ENCODE measurements around the gene ZNF385D.

The ZNF385D gene, protein sequence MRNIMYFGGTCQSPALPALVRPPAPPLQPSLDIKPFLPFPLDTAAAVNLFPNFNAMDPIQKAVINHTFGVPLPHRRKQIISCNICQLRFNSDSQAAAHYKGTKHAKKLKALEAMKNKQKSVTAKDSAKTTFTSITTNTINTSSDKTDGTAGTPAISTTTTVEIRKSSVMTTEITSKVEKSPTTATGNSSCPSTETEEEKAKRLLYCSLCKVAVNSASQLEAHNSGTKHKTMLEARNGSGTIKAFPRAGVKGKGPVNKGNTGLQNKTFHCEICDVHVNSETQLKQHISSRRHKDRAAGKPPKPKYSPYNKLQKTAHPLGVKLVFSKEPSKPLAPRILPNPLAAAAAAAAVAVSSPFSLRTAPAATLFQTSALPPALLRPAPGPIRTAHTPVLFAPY

DNA sequence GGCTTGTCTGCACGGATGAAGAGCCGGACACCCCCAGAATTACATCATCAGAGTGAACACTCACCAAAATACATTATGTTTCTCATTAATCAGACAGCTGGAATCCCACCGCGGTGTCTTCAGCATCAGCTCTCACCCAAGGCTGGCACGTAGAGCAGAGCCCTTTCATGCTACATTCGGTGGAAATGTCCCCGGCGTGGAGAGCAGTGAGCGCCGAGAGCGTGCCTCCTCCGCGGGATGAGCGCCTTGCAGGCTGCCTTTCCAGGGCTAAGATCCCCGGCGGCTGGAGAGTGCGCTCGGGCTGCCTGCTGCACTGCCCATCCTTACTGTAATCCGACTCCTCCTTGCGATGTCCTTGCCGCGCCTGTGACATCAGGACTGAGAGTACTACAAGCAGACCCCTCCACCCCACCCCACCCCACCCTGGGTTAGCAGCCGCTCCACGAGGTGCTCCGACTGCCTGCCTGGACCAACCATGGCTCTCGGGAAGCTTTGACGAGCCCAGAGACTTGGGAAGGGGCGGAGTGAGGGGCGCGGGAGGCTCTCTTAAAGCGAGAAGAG is at the start of gene ZNF385D:
TSS of gene ZNF385D (minus strand) at position 380 of the 561 bp plus-strand sequence. CDS start at position 86, 294 bp downstream.
- DNase-seq (ENCODE audit: low read depth), result peak; percentile 1

DNA sequence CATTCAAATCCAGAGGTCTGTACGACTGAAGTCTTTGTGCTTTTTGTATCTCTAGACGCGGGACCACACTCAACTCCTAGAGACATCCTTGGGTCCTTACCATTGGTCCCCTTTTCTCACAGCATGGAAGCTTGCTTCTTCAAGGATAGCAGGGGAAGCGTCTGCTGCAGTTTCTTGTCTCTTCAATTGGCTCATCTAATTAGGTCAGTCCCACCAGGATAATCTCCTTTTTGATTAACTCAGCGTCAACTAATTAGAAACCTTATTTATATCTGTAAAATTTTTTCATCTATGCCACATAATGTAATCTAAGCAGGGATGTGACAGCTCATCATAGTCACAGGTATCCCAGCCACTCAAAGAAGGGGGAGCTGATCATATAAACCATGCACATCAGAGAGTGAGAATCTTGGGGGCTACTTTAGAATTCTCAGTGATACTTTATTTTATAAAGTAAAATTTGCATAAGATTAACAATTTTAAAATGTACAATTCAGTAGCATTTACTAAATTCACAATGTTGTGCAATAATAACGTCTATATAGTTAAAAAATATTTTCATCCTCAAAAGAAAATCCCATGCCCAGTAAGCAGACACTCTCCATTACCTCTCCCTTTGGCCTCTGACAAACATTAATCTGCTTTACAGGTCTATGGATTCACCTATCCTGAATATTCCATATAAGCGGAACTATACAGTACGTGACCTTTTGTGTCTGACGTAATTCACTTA is 47.5 kb upstream of the ZNF385D start:
- no peak for DNase-seq (ENCODE audit: low read depth)

DNA sequence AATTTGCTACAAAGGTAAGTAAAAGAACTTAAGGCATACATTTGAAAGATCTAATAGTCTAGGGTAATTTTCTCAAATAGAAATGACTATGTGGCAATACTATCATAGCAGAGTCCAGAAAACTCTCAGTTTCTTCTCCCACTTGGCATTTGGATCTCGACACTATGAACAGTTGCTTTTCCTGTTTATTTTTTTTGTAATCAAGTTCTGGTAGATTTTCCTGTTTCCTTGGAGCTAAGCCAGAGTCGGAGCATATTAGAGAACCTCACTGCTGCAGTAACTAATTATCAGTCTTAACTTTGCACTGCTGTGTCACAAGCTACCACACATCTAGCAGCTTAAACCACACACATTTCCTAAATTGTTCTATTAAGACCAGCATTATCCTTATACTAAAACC is 44.9 kb upstream of the ZNF385D start:
- no peak for DNase-seq (ENCODE audit: low read depth)

DNA sequence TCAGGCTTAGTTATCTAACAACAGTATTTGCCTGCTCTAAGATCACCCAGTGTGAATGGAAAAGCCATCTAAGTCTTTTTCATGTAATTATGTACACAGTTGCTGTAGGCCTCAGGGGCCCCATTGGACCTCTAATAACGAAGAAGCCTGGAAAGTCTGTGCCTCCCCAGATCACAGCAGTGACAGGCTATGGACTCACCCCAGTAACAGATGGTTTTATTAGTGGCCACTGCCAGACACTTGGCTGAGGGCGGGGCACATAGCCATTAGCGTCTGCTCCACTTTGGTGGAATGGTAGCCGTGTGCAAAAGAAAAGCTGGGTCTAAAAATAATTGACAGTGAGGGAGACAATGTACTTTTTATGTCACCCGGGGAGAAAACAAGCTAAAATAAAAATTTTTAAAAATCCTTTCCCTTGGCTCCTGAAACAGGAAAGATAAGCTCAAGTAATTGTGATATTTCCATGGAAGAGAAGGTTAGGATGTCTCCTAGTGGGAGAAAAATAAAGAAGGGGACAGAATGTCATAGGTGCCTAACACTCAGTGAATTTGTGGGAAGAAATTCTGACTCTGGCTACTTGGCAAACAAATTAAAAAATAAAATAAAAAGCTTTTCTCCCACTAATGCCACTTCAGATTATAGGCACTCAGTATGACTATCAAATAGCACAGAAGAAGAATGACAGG is 44.3 kb upstream of the ZNF385D start:
- DNase-seq (ENCODE audit: low read depth), result no peak

DNA sequence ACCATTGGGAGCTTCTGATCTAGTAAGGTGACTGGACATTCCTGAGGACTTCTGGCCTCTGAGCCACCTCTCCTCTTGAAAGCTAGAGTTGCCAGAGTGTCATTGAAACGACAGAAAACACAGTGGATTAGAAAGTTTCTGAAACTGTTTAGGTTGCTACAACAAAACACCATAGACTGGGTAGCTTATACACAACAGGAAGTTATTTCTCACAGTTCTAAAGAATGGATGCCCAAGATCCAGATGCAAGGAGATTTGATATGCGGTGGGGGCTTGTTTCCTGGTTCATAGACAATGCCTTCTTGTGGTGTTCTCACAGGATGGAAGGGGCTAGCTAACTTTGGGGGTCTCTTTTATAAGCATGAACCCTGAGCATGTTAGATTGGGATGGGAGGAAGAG is 43.3 kb upstream of the ZNF385D start:
- DNase-seq (ENCODE audit: low read depth), result no peak

DNA sequence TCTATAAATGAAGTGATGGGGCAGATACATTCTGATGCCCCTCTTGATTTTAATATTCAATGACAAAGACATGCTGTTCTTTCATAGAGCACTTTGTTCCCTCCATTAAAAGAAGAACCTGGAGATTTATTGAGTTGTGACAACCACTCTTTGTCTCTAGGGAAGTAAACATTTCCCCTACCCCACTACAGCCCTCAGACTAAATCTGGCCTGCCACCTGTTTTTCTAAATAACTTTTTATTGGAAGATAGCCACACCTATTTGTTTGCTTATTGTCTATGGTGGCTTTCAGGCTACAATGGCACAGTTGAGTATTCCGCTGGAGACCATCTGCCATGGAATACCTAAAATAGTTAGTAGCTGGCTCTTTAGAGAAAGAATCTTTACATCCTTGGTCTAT is 41.2 kb upstream of the ZNF385D start:
- DNase-seq (ENCODE audit: low read depth), result no peak

DNA sequence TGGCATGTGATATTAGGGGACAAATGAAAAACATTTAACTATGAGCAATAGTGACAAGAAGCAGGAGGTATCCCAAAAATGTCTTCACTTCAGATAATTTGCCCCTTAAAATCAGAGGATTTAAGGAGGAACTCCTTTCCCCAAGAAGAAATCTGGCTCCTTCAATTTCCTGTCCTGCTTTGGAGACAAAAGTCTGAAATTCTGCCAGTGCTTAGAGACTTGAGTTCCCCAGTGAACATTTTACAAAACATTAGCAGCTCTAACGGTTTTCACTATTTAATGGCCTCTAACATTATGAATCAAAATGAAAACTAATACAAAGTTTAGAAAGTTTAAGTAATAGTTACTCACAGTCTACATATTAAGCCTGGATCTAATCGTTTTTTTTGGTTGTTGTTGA is 40.3 kb upstream of the ZNF385D start:
- no peak for DNase-seq (ENCODE audit: low read depth)

DNA sequence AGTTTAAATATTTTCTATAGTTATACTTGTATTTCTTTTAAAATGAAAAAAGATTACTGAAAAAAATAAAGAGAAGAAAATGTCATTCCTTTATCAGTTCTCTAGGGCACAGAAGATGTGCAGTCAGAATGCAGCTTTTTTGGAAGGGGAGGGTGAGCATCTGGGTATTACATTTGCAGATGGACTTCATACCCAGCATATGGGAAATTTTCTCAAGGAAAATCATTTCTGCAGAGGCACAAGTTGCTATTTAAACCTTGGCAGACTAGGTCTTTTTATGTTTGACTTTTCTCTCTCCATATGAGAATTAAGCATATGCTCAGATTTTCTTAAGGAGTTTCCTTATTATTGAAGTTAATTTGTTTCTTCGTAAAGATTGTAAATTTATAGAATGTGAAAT is 39.5 kb upstream of the ZNF385D start:
- DNase-seq (ENCODE audit: low read depth), result no peak

DNA sequence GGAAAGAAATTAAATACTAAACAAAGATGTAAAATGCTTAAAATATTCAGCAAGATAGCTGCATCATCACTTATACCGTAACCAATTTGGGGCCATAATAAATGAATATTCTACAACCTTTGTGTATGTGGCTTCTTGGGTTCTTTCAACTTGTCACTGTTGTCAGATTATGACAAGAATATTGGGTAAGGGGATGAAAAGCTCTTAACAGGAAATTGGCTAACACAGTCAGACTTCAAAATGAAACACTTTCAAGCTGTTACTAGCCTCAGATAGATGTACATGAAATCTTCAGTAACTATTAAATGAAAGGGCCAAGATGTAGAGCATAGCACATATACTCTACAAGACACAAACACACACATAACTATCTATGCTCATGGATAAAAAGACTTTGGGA is 38.7 kb upstream of the ZNF385D start:
- DNase-seq (ENCODE audit: low read depth), result no peak

DNA sequence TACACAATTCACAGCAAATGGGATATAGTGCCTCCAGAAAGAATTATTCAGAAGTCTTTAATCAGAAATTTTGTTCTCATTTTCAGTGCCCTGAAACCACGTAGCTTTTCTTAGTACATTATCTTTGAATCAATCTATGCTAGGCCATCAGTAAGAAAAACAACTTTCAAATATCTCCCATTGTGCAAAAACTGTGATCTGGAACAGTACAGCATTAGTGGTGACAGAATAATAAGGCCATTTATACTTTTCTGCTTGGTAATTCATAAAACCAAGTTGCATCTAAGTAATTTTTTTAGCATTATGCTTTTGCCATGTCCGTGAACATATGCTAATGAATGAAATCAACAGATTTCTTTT is 35.4 kb upstream of the ZNF385D start:
- no peak for DNase-seq (ENCODE audit: low read depth)

DNA sequence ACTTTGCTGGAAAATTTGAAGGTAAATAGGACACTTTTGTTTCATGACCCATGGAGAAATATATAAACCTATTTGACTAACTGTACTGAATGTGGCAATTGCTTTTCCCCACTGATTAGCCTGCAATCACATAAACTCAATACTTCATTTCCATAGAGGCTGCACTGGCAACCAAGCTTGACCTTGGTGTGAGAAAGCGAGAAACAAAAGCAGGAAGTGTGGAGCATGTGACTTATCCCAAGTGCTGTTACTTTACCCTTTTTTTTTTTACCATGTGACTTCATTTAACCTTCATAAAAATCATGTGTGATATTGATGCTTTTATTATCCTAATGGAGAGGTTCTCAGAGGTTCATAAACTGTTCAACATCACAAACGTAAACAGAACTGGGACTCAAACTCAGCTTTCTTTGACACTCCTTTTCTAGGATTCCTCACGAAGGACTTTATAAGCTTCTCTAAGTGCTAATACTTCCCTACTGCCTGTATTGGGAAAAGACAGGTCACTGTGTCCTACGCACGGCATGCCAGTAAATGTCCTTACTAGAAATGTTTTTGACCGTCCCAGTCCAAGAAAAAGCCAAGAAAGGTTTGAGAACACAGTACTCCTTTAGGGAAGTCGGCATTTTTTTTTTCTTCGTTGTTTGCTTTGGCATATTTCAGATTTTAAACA is 34.9 kb upstream of the ZNF385D start:
- no peak for DNase-seq (ENCODE audit: low read depth)

DNA sequence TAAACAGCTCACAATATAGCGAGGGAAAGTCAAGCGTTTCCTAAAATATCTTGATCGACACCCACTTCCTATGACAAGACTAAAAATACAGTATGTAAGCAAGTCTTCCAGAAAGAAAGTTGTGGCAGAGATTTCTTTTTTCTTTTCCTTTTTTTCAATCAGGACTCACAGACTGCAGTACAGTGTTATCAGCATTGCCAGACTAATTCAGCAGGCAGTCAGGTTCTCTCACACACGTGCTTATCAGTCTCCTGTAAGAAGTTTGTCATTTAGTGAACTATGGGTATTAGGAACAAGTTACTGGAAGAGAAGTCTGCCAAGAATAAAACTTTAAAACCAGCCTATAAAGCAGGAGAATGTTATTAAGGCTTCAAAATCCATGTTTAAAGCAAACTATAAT is 32.8 kb upstream of the ZNF385D start:
- DNase-seq (ENCODE audit: low read depth), result no peak

DNA sequence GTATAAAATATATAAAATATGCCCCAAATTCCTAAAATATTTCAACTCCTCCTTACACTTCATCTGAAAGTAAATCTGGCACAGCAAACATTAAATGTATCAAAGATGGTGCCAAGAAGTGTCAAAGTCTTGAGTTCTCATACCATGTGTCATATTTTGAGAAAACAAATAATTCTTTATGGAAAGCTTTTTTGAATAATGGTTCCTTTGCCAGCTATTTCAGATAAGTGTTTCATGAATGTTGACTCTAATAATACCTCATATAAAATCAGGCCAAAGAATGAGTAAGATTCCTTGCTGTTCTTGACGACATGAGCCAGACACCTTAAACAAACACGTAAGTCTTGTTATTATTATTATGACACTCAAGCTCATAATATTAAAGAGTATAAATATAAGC is 30.3 kb upstream of the ZNF385D start:
- no peak for DNase-seq (ENCODE audit: low read depth)

DNA sequence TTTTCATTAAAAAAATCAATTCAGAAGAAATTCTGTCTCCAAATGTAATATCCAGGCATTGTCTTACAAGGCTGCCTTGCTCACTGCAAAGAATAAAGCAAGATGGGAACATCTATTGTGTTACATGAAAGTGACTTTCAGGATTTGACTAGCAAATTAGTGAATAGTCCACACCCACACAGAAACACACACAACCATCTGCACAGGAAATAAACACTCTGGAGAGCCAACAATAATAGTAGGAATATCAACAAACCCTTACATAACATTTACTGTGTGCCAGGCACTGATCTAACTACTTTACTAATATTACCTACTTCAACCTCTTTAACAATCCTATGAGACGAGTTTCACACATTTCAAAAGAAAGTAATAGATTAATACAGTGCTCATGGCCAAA is 28.9 kb upstream of the ZNF385D start:
- DNase-seq (ENCODE audit: low read depth), result no peak

DNA sequence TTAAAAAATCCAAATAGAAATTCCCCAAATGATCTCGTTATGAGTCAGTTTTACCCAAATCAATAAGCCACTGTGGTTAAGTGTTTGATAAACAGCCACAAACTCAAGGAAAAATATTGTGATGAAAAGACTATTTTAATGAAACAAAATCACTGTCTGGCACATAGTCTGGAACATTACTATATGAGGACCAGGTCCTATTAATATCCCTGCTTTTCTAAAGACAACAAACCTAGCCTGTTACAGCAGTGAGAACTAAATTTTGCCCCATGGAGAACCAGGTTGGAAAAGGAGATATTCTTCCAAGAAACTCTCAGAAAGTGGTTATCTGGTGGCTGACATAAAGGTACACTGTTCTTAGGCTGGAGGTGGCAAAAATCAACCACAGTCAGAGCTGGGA is 27.7 kb upstream of the ZNF385D start:
- no peak for DNase-seq (ENCODE audit: low read depth)

DNA sequence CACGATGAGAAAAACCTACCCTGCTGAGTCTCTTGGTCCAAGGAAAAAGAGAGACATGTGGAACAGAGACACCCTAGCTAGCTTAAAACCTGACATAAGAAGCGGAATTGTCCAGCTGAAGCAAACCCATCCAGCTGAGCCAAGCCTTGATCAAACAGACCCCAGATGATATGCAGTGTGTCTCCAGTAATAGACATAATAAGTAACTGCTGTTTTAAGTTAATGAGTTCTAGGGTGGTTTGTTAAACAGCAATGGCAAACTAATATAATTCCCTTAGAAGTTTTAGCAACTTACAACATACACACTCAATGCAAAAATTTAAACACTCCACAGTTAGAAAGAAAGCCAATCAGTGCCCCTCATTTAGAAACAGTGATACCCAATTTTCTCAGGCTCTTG is 26.8 kb upstream of the ZNF385D start:
- DNase-seq (ENCODE audit: low read depth), result no peak

DNA sequence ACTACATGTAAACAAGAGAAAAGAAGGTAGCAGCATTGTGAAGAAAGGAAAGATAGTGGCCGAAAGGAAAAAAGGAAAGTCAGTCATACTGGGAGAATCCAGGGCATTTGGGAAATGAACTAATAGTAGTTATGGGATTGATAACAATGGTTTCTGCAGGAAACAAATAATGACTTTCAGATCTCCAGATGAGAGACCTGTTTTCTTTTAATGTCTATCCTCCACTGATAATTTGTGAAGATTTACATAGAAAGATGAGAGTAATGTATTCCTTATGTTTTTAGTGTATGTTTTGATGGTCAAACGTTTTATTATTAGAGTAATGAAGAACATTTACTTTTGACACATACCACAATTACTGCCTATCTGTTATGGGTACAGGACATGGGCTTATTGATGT is 15.0 kb upstream of the ZNF385D start:
- DNase-seq (ENCODE audit: low read depth), result no peak

DNA sequence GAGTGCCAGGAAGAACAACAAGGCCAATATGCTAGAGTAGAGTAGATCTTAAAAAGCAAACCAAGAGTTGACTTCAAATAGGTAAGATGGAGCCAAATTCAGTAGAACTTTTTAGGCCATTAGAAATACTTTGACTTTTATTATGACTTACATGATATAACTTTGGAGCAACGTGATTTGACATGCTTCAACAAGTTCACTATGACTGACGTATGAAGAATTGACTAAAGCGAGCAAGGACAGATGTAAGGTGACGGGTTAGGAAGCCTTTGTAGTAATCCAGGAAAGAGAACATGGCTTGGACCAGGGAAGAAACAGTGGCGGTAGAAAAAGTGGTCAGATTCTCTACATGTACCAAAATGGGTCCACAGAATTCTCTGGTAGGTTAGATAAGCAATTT is 4.9 kb upstream of the ZNF385D start:
- no peak for DNase-seq (ENCODE audit: low read depth)

DNA sequence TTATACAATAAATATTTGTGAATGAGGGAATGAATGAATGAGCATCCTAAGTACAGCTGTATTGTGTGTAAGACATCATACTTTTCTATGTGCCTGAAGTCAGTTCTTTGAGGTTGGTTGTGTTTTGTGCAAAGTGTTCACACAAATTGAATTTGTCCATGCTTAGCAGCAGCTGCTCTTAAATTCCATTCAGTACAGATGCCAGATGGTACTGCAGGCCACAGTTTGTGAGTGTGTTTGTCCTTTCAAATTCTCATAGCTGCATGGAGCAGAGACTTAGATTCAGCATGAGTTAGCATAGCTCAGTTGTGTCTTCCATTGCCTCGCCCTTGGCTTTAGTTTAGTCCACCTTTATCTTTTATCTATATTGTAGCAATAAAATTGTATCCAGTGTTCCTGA is 3.8 kb upstream of the ZNF385D start:
- DNase-seq (ENCODE audit: low read depth), result no peak

DNA sequence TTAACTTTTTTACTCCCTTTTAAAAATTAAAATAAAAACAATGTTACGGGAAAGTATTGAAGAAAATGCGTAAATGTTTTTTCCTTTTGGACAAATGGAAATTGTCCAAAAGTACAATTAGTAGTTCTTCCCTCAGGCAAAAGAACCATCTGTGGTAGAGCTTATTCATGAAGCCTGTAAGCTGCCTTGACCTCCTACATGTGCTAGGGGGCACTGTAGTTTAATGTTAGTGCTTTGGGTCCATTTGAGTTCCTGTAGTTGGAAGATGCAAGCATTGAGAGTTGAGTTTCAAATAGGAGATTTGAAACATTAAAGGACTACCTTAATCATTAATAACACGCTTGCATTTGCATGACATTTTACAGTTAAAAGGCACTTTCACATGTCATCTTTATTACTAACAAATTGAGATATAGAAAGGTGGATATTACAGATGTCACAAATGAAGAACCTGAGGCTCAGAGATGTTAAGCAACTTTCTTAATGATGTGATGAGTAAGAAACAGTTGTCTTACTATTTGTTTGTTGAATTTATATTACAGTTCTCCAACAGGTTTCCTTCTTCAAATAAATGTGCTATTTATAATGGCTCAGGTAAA is 1.8 kb upstream of the ZNF385D start:
- peak; percentile 9 for DNase-seq (ENCODE audit: low read depth)

DNA sequence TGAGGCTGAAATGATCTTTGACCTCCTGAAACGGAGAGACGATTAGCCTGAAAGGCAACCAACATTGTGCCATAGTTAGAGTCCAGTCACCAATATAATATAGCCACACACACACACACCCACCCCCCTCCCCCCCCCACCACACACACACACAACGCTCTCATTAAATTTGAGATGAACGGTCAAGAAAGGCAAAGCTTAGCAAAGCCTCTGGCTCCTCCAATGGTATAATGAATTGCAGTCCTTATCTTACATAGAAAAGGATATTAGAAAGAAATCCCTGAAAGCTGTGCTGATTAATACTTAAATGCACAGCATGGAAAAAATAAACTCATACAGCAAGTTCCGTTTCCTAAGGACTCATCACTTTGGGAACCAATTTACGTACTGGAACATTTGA is 876 bp upstream of the ZNF385D start:
- DNase-seq (ENCODE audit: low read depth), result no peak

Data from ELR (cell line).